GM18951 (cell line): ENCODE data around the gene ZC2HC1C.
"Not testable (repeated sequence)": the region's sequence is repeated elsewhere in the genome, so short reads cannot be mapped to it uniquely, and the experiment has no call there.

Experiments used
- POLR2A ChIP-seq: IDR thresholded peaks from 4 replicates; pipeline ENCODE4 v1.6.1; 2011; ENCODE audit warnings: mild to moderate bottlenecking; ENCODE audit not compliant: insufficient read length, insufficient read depth; ENCODE audit errors: extremely low read depth
- in situ Hi-C: fragments of 300-500 bp; cut with MboI; formaldehyde crosslinking; loops from one replicate; pipeline ENCODE4 v1.12.0; 2022; ENCODE audit warnings: low sequenced_read_pairs, mixed read lengths, inconsistent platforms; ENCODE audit not compliant: unreplicated experiment

Gene ZC2HC1C

GRCh38 chr14:75064205-75064567 is 5.3 kb upstream of the ZC2HC1C start:
- TF ChIP-seq POLR2A = no peak
- in situ Hi-C loops = no loop called here

GRCh38 chr14:75066691-75067090 is 2.8 kb upstream of the ZC2HC1C start:
- in situ Hi-C loops = no loop called here
- TF ChIP-seq POLR2A = no peak

- in situ Hi-C loops = no loop called here
- no peak for TF ChIP-seq POLR2A
These were observed 2.2 kb upstream of the ZC2HC1C start for GRCh38 chr14:75067212-75067611.

- in situ Hi-C loops = not testable (repeated sequence)
These were observed 1.7 kb upstream of the ZC2HC1C start for GRCh38 chr14:75067765-75068164.

GRCh38 chr14:75068294-75069120 is 934 bp upstream of the ZC2HC1C start:
- in situ Hi-C loops = no loop called here

GRCh38 chr14:75069811-75070145 is 337 bp downstream of the ZC2HC1C start:
- in situ Hi-C loops = no loop called here
- no peak for TF ChIP-seq POLR2A

More at GRCh38 chr14:75068294-75069120, 934 bp upstream of the ZC2HC1C start:
- no peak for TF ChIP-seq POLR2A

- TF ChIP-seq POLR2A = no peak
- in situ Hi-C loops = no loop called here
These were observed 942 bp downstream of the ZC2HC1C start for GRCh38 chr14:75070383-75070782.

- in situ Hi-C loops = no loop called here
- TF ChIP-seq POLR2A = no peak
These were observed 8.4 kb downstream of the ZC2HC1C start for GRCh38 chr14:75077794-75078193.

GRCh38 chr14:75079521-75079920 is 10.1 kb downstream of the ZC2HC1C start:
- TF ChIP-seq POLR2A = no peak
- in situ Hi-C loops = no loop called here

- TF ChIP-seq POLR2A = no peak
- in situ Hi-C loops = loop anchor here (10.0 kb wide), 1 partner anchor 147 kb away; no protein-coding TSS in a partner anchor
These were observed 12.3 kb downstream of the ZC2HC1C start for GRCh38 chr14:75081660-75082229.

- in situ Hi-C loops = loop anchor here (10.0 kb wide), 1 partner anchor 148 kb away; no protein-coding TSS in a partner anchor
- no peak for TF ChIP-seq POLR2A
These were observed 13.8 kb downstream of the ZC2HC1C start for GRCh38 chr14:75083271-75083670.

- TF ChIP-seq POLR2A = no peak
- in situ Hi-C loops = loop anchor here (10.0 kb wide), 1 partner anchor 150 kb away; no protein-coding TSS in a partner anchor
These were observed 15.1 kb downstream of the ZC2HC1C start for GRCh38 chr14:75084513-75084912.

GRCh38 chr14:75088153-75088552 is 18.7 kb downstream of the ZC2HC1C start:
- in situ Hi-C loops = loop anchor here (10.0 kb wide), 1 partner anchor 153 kb away; no protein-coding TSS in a partner anchor
- no peak for TF ChIP-seq POLR2A
